Thyroid gland (tissue), 4 donors: Measurements from ENCODE around the gene PRSS33. TPM values are rescaled to one million over a fixed set of nuclear protein-coding genes. Genes with fewer than 3 reads are reported as not detected.
A peak's percentile ranks its signal among the peaks of the same experiment; 100 is the strongest.

Experiments used
- DNase-seq, 2 donors: peaks; one replicate each; pipeline ENCODE4 v3.0.0-alpha.2; 2019
- H3K27ac ChIP-seq, 3 donors: fragments of 200-600 bp; sonication (generic); 1 replicate in 2 of 3; 2 replicates in 1 of 3; pipeline ENCODE4 v1.5.1; 2016 to 2019; ENCODE audit warnings: mild to moderate bottlenecking in 1 of 3, moderate library complexity in 1 of 3
- H3K27me3 ChIP-seq: fragments of 200-600 bp; sonication (generic); one replicate; pipeline ENCODE4 v1.5.1; 2019
- H3K36me3 ChIP-seq, 2 donors: fragments of 200-600 bp; sonication (generic); one replicate each; pipeline ENCODE4 v1.5.1; 2016 to 2019
- H3K4me1 ChIP-seq, 2 donors: fragments of 200-600 bp; sonication (generic); one replicate each; pipeline ENCODE4 v1.5.1; 2017 to 2019
- H3K4me3 ChIP-seq, 3 donors: fragments of 200-600 bp; sonication (generic); replicated peaks in 1 of 3; 1 replicate in 2 of 3; 2 replicates in 1 of 3; pipeline ENCODE4 v1.5.1; 2016; ENCODE audit warnings: mild to moderate bottlenecking in 1 of 3
- H3K9me3 ChIP-seq: fragments of 200-600 bp; sonication (generic); one replicate; pipeline ENCODE4 v1.5.1; 2017
- POLR2A ChIP-seq, 2 donors: fragments of 450-650 bp; IDR thresholded peaks; one replicate each; pipeline ENCODE4 v1.6.1; 2017; ENCODE audit warnings: antibody characterized with exemption in 2 of 2, mild to moderate bottlenecking in 2 of 2, moderate library complexity in 1 of 2
- WGBS, 2 donors: methylation state at CpG; one replicate each; pipeline ENCODE4 v1.1.5; 2017; 5-methylcytosine and 5-hydroxymethylcytosine counted together
- intact Hi-C: fragments of 100-400 bp; cut with DNase I; formaldehyde crosslinking; loops from one replicate; pipeline ENCODE4 v1.15.1; 2023
- total RNA-seq, 4 donors: library from RNA; depleted of rRNA; stranded (reverse); fragments of >200 nt; gene quantifications; one replicate each; pipeline ENCODE4 v1.2.3, GENCODE V29; 2016
- TF ChIP-seq, protein P1 (sequence below), 6 experiments: fragments of 200-600 bp in 3 of 6; fragments of 450-650 bp in 3 of 6; sonication (generic) in 3 of 6; IDR thresholded peaks; one replicate each; pipeline ENCODE4 v1.5.1; 2016 to 2019; ENCODE audit warnings: antibody characterized with exemption in 6 of 6, mild to moderate bottlenecking in 2 of 6, inconsistent platforms in 1 of 6, moderate library complexity in 1 of 6

Gene PRSS33
- total RNA-seq, 4 donors from 2014 or later = not detected

GRCh38 chr16:2775765-2776499, 11.4 kb downstream of the PRSS33 start:
- peaks cover 25 to 30% of the 10 kb centered on the region in 2 donors for H3K36me3 ChIP-seq
- WGBS, 2 donors = 53 to 58% methylated on average over 11 of the region's 11 CpGs
- peaks cover 18 to 19% of the 10 kb centered on the region in 2 donors for H3K4me1 ChIP-seq
- H3K27ac ChIP-seq = no peak overlapping the region
- H3K4me3 ChIP-seq = peak overlapping the region; percentile 41 to 98 (median 70)
- intact Hi-C loops = no loop called here
- TF ChIP-seq POLR2A (IDR thresholded peaks at IDR 0.05) = no peak
- TF ChIP-seq, protein P1, sequence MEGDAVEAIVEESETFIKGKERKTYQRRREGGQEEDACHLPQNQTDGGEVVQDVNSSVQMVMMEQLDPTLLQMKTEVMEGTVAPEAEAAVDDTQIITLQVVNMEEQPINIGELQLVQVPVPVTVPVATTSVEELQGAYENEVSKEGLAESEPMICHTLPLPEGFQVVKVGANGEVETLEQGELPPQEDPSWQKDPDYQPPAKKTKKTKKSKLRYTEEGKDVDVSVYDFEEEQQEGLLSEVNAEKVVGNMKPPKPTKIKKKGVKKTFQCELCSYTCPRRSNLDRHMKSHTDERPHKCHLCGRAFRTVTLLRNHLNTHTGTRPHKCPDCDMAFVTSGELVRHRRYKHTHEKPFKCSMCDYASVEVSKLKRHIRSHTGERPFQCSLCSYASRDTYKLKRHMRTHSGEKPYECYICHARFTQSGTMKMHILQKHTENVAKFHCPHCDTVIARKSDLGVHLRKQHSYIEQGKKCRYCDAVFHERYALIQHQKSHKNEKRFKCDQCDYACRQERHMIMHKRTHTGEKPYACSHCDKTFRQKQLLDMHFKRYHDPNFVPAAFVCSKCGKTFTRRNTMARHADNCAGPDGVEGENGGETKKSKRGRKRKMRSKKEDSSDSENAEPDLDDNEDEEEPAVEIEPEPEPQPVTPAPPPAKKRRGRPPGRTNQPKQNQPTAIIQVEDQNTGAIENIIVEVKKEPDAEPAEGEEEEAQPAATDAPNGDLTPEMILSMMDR (IDR thresholded peaks at IDR 0.05) = no peak
- H3K27me3 ChIP-seq = no peaks in the 10 kb centered on the region
- no peaks in the 10 kb centered on the region for H3K9me3 ChIP-seq
- DNase-seq = no peak

- WGBS, 2 donors = 71 to 82% methylated on average over 5 to 7 of the region's 7 CpGs
- DNase-seq = no peak
- Histone ChIP-seq H3K36me3 (peaks cover 32 to 37% of the 10 kb centered on the region in 2 donors), H3K27me3 (no peaks in the 10 kb centered on the region), H3K4me3 (no peak overlapping the region), H3K9me3 (no peaks in the 10 kb centered on the region), H3K27ac (no peak overlapping the region), H3K4me1 (peaks cover 18 to 19% of the 10 kb centered on the region in 2 donors)
- intact Hi-C loops = no loop called here
- no peak for TF ChIP-seq POLR2A (IDR thresholded peaks at IDR 0.05)
- TF ChIP-seq, protein P1 (IDR thresholded peaks at IDR 0.05) = no peak
These were observed 12.1 kb downstream of the PRSS33 start for GRCh38 chr16:2775131-2775716.

DNA sequence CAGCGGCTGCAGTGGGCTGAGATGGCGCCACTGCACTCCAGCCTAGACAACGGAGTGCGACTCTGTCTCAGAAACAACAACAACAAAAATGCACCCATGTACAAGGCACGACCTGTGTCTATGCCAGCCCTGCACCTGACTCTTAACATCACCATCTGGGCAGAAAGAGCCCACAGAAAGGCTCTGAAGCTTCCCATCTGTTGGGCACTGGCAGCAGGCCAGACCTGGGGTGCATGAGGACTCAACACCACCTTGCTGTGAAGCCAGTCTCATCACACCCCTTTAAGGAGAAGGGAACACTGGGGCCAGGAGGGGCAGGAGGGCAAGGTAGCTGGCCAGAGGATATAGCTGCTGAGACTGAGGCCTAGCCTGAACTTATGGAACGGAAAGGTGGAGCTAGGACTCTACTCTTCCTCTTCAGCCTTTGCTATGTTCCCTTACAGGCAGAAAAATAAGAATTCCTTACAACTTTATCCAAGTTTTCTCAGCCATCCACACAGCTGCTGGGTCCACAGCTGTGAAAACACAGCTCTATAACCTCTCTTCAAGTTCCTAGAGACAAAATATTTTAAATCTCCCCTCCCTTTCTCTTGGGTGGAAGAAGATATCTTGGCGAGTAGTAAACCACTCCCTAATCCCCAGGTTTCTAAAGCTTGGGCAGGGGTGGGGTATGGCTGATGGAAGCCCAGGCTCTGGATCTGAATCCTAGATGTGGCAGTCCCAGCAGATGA, 13.0 kb downstream of the PRSS33 start:
- no peaks in the 10 kb centered on the region for H3K27me3 ChIP-seq
- no peaks in the 10 kb centered on the region for H3K9me3 ChIP-seq
- no peak overlapping the region for H3K4me3 ChIP-seq
- intact Hi-C loops = no loop called here
- no peak for TF ChIP-seq POLR2A (IDR thresholded peaks at IDR 0.05)
- TF ChIP-seq, protein P1 (IDR thresholded peaks at IDR 0.05) = no peak
- DNase-seq = no peak
- no peak overlapping the region for H3K27ac ChIP-seq
- 71 to 80% methylated on average over 6 to 7 of the region's 7 CpGs for WGBS, 2 donors
- peaks cover 41 to 46% of the 10 kb centered on the region in 2 donors for H3K36me3 ChIP-seq
- peaks cover 18 to 19% of the 10 kb centered on the region in 2 donors for H3K4me1 ChIP-seq

DNA sequence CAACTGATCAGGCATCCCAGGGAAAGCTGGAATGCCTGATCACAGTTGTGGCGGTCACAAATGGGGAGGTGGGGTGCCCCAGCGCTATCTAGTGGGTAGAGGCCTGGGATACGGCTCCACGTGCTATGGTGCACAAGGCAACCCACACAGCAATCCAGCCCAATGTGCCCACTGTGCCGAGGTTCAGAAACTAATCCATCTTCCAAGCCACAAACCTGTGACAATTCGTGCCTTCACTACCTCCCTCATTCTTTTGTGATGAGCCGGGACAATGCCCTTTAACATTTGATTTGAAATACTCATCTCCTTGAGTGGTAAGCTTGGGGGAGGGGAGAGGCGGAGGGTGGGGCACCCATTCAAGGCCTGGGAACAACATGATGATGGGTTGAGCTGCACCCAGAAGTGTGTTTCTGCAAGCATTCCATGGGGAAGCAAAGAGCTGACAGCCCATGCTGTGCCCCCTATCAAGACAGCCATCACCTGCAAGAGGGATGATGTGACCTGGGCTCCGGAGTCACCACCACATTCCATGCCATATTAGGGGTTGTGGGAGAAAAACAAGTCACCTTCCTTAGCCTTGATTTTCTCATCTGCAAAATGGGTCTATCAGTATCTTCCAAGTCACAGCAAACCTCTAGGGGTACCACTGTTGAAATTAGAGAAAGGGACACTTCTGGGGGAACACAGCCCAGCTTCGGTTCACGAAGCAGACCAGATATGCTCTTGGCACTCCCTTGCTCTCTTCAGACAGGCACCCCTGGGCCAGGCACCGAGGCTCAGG, 14.0 kb downstream of the PRSS33 start:
- H3K9me3 ChIP-seq = no peaks in the 10 kb centered on the region

More for the DNA sequence above, 14.0 kb downstream of the PRSS33 start:
- Histone ChIP-seq H3K27me3 (no peaks in the 10 kb centered on the region), H3K27ac (no peak overlapping the region), H3K36me3 (peaks cover 50 to 55% of the 10 kb centered on the region in 2 donors), H3K4me3 (no peak overlapping the region), H3K4me1 (peaks cover 12 to 13% of the 10 kb centered on the region in 2 donors)
- TF ChIP-seq POLR2A (IDR thresholded peaks at IDR 0.05) = no peak
- TF ChIP-seq, protein P1 (IDR thresholded peaks at IDR 0.05) = no peak
- no peak for DNase-seq
- intact Hi-C loops = no loop called here
- WGBS, 2 donors = 86 to 89% methylated on average over 10 to 12 of the region's 12 CpGs
